HG02943 (cell line): ENCODE measurements around the gene ATP6V1A.
"Not testable (repeated sequence)": the region's sequence is repeated elsewhere in the genome, so short reads cannot be mapped to it uniquely, and the experiment has no call there.

Source experiments
- ATAC-seq: cut with Tn5 transposase; IDR thresholded peaks from one replicate; pipeline ENCODE4 v1.9.1; 2021; ENCODE audit warnings: mild to moderate bottlenecking, low read depth, moderate library complexity; ENCODE audit not compliant: unreplicated experiment

ATP6V1A gene

GRCh38 chr3:113812854-113813253 is 66.0 kb downstream of the ATP6V1A start:
- no peak for ATAC-seq

- ATAC-seq: no peak
These were observed 73.0 kb downstream of the ATP6V1A start for GRCh38 chr3:113819866-113820265.

- peak; percentile 49 for ATAC-seq
These were observed 78.3 kb downstream of the ATP6V1A start for GRCh38 chr3:113825090-113825489.

GRCh38 chr3:113828600-113828999 is 81.8 kb downstream of the ATP6V1A start:
- ATAC-seq: peak; percentile 45

GRCh38 chr3:113829576-113830354 is 82.9 kb downstream of the ATP6V1A start:
- no peak for ATAC-seq

GRCh38 chr3:113831103-113831355 is 84.2 kb downstream of the ATP6V1A start:
- no peak for ATAC-seq

- peak; percentile 46 for ATAC-seq
These were observed 85.8 kb downstream of the ATP6V1A start for GRCh38 chr3:113832477-113833164.

- ATAC-seq: no peak
These were observed 88.1 kb downstream of the ATP6V1A start for GRCh38 chr3:113834983-113835382.

GRCh38 chr3:113838631-113839209 is 91.9 kb downstream of the ATP6V1A start, which contains the start of gene GRAMD1C:
GRAMD1C (plus strand) TSS chr3:113838788; CDS start chr3:113838910, 122 bp downstream.
- ATAC-seq: peak; percentile 93

GRCh38 chr3:113839551-113839950 is 92.7 kb downstream of the ATP6V1A start:
- no peak for ATAC-seq

- ATAC-seq: no peak
These were observed 97.9 kb downstream of the ATP6V1A start for GRCh38 chr3:113844622-113845222.

GRCh38 chr3:113847247-113847646 is 100.4 kb downstream of the ATP6V1A start:
- ATAC-seq: no peak

- no peak for ATAC-seq
These were observed 101.0 kb downstream of the ATP6V1A start for GRCh38 chr3:113847664-113848461.

- not testable (repeated sequence) for ATAC-seq
These were observed 102.2 kb downstream of the ATP6V1A start for GRCh38 chr3:113849071-113849470.

GRCh38 chr3:113849841-113850240 is 103.0 kb downstream of the ATP6V1A start:
- not testable (repeated sequence) for ATAC-seq

- ATAC-seq: not testable (repeated sequence)
These were observed 103.6 kb downstream of the ATP6V1A start for GRCh38 chr3:113850391-113850790.

- ATAC-seq: no peak
These were observed 105.7 kb downstream of the ATP6V1A start for GRCh38 chr3:113852506-113852905.
